Measurements from ENCODE around the gene CCDC195. TPM values are rescaled to one million over a fixed set of nuclear protein-coding genes. Genes with fewer than 3 reads are reported as not detected.

Gene CCDC195
- total and polyA plus RNA-seq, 2 experiments from 2014 or later, result not detected

DNA sequence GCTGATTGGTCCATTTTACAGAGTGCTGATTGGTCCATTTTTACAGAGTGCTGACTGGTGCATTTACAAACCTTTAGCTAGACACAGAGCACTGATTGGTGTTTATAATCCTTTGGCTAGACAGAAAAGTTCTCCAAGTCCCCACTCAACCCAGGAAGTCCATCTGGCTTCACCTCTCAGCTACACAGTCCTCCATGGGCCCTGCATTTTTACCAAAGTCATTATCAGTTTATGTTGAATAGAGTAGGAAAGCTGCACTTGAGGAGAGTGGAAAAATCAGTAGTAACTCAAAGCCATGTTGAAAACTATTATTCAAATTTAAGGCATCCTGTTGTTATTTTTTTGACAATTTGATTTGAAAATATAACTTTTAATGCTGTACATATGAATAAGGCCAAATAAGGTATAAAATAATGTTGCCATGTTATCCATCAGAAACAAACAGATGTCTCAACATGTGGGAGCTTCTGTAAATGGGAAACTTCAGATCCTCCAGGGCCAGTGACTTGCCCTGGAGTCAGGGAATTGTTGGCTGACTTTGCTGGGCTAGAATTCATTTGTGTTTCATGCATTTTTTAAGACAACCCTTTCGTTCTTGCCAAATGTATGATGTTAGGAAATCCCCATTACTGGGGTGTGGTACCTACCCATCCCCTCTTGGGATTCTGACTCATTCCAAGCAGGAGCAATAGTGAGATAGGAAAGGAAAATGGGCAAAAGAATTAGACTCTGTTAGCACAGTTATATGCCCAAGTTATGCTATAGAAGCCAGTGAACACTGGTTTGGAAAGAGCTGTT lies 37.8 kb upstream of the CCDC195 start:
- TF ChIP-seq EZH2 (IDR thresholded peaks at IDR 0.05; ENCODE audit: borderline replicate concordance) (no peak), EZH2phosphoT487 (IDR thresholded peaks at IDR 0.05; ENCODE audit: low read depth, severe bottlenecking, unreplicated experiment) (no peak)
- TF ChIP-seq, protein P1, sequence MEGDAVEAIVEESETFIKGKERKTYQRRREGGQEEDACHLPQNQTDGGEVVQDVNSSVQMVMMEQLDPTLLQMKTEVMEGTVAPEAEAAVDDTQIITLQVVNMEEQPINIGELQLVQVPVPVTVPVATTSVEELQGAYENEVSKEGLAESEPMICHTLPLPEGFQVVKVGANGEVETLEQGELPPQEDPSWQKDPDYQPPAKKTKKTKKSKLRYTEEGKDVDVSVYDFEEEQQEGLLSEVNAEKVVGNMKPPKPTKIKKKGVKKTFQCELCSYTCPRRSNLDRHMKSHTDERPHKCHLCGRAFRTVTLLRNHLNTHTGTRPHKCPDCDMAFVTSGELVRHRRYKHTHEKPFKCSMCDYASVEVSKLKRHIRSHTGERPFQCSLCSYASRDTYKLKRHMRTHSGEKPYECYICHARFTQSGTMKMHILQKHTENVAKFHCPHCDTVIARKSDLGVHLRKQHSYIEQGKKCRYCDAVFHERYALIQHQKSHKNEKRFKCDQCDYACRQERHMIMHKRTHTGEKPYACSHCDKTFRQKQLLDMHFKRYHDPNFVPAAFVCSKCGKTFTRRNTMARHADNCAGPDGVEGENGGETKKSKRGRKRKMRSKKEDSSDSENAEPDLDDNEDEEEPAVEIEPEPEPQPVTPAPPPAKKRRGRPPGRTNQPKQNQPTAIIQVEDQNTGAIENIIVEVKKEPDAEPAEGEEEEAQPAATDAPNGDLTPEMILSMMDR (IDR thresholded peaks at IDR 0.05; ENCODE audit: poor library complexity), result no peak
- peaks cover 5% of the 10 kb centered on the region for H3K9me3 ChIP-seq (ENCODE audit: low read depth)
- H3K4me3 ChIP-seq, result no peak overlapping the region
- H3K4me2 ChIP-seq, result no peak overlapping the region
- H3K4me1 ChIP-seq (ENCODE audit: insufficient read depth), result no peaks in the 10 kb centered on the region
- H3K9me2 ChIP-seq (replicated peaks; ENCODE audit: insufficient read depth), result no peaks in the 10 kb centered on the region
- 88% methylated on average over 1 of the region's 1 CpG for whole genome bisulfite sequencing (ENCODE audit: low lambda C conversion rate, missing lambda C conversion rate)
- no peaks in the 10 kb centered on the region for H3K36me3 ChIP-seq (replicated peaks; ENCODE audit: insufficient read depth, low read depth)
- no peak overlapping the region for H2AFZ ChIP-seq
- H4K20me1 ChIP-seq (ENCODE audit: insufficient read depth, poor library complexity, severe bottlenecking), result no peaks in the 10 kb centered on the region
- no peak for DNase-seq (ENCODE audit: low spot score)
- no peak overlapping the region for H3K27ac ChIP-seq
- no peaks in the 10 kb centered on the region for H3K27me3 ChIP-seq
- no peaks in the 10 kb centered on the region for H3K79me2 ChIP-seq

- Histone ChIP-seq H3K27me3 (no peaks in the 10 kb centered on the region), H3K9me2 (replicated peaks; ENCODE audit: insufficient read depth) (no peaks in the 10 kb centered on the region), H3K4me1 (ENCODE audit: insufficient read depth) (no peaks in the 10 kb centered on the region), H3K27ac (no peak overlapping the region), H4K20me1 (ENCODE audit: insufficient read depth, poor library complexity, severe bottlenecking) (no peaks in the 10 kb centered on the region), H3K36me3 (replicated peaks; ENCODE audit: insufficient read depth, low read depth) (no peaks in the 10 kb centered on the region), H3K4me2 (no peak overlapping the region), H2AFZ (no peak overlapping the region), H3K4me3 (no peak overlapping the region), H3K9me3 (ENCODE audit: low read depth) (no peaks in the 10 kb centered on the region), H3K79me2 (no peaks in the 10 kb centered on the region)
- 79% methylated on average over 5 of the region's 5 CpGs for WGBS (ENCODE audit: low lambda C conversion rate, missing lambda C conversion rate)
- TF ChIP-seq EZH2 (IDR thresholded peaks at IDR 0.05; ENCODE audit: borderline replicate concordance), result no peak
- TF ChIP-seq, protein P1 (IDR thresholded peaks at IDR 0.05; ENCODE audit: poor library complexity), result no peak
- no peak for TF ChIP-seq EZH2phosphoT487 (IDR thresholded peaks at IDR 0.05; ENCODE audit: low read depth, severe bottlenecking, unreplicated experiment)
- DNase-seq (ENCODE audit: low spot score), result no peak
Measured at GRCh38 chr2:224751996-224752698, 36.0 kb upstream of the CCDC195 start.

DNA sequence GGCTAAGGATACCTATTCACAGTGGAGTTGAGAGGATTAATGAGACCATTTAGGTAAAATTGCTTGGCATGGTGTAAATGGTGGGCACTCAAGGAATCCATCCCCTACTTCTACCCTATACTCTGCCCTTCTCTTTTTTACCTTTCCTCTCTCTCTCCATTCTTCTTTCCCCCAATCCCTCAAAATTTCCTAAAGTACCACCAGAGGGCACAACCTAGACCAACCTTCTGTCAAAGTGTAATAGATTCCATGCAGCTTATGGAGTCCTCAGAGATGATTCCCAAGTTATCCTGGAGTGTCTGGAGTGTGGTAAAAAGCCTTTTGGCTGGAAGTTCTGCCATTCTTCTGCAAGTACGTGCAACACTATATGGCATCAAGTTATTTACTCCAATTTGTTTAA lies 33.0 kb upstream of the CCDC195 start:
- Histone ChIP-seq H3K27me3 (no peaks in the 10 kb centered on the region), H3K79me2 (no peaks in the 10 kb centered on the region), H4K20me1 (ENCODE audit: insufficient read depth, poor library complexity, severe bottlenecking) (no peaks in the 10 kb centered on the region), H3K4me3 (no peak overlapping the region), H3K4me1 (ENCODE audit: insufficient read depth) (no peaks in the 10 kb centered on the region), H2AFZ (no peak overlapping the region), H3K9me2 (replicated peaks; ENCODE audit: insufficient read depth) (no peaks in the 10 kb centered on the region), H3K4me2 (no peak overlapping the region), H3K9me3 (ENCODE audit: low read depth) (no peaks in the 10 kb centered on the region), H3K27ac (no peak overlapping the region), H3K36me3 (replicated peaks; ENCODE audit: insufficient read depth, low read depth) (no peaks in the 10 kb centered on the region)
- DNase-seq (ENCODE audit: low spot score), result no peak
- no peak for TF ChIP-seq EZH2phosphoT487 (IDR thresholded peaks at IDR 0.05; ENCODE audit: low read depth, severe bottlenecking, unreplicated experiment)
- TF ChIP-seq, protein P1 (IDR thresholded peaks at IDR 0.05; ENCODE audit: poor library complexity), result peak; percentile 16
- 75% methylated on average over 1 of the region's 1 CpG for WGBS (ENCODE audit: low lambda C conversion rate, missing lambda C conversion rate)

Measured in hepatocyte (in vitro differentiated cells).